K562 (cell line): ENCODE results near the gene DPY19L3. TPM values are rescaled to one million over a fixed set of nuclear protein-coding genes. Genes with fewer than 3 reads are reported as not detected.
"Not testable (repeated sequence)": the region's sequence is repeated elsewhere in the genome, so short reads cannot be mapped to it uniquely, and the experiment has no call there.

Experiments
- ATAC-seq: fragments of 200-7000 bp; cut with Tn5 transposase; 3 replicates; pipeline ENCODE4 v1.9.1; 2020; ENCODE audit warnings: moderate library complexity
- BruUV-seq: library from RNA; stranded (reverse); fragments of 400-500 nt; replicated peaks from 2 replicates; lab custom pipeline; 2021; lab: Mats Ljungman, UMichigan
- CTCF ChIA-PET: fragments of 300-600 bp; formaldehyde crosslinking; extraction: SDS; loops from one replicate; lab custom pipeline; 2021; ENCODE audit warnings: low intra/inter-chr PET ratio; lab: Yijun Ruan, JAX
- POLR2A ChIA-PET: fragments of 300-600, 350-650 bp; sonication (Branson Sonifier 250); formaldehyde crosslinking; extraction: SDS; loops from one replicate; lab custom pipeline; 2021; ENCODE audit warnings: antibody characterized with exemption, inconsistent platforms; lab: Yijun Ruan, JAX
- DNase-seq, 4 experiments: peaks; one replicate each; pipeline versions ENCODE4 v3.0.0 to v3.0.0-alpha.2; 2011 to 2018; ENCODE audit warnings: low spot score in 3 of 4, mixed read lengths in 3 of 4; ENCODE audit errors: extremely low read depth in 1 of 4
- FAIRE-seq: peaks from 2 replicates; lab custom pipeline; 2011; peaks lifted over from hg19 to GRCh38; lab: Jason Lieb, UNC
- H2AFZ ChIP-seq: 2 replicates; pipeline ENCODE4 v1.6.0; 2011; ENCODE audit warnings: low read depth, low read length, control low read depth, inconsistent platforms
- H3K27ac ChIP-seq: fragments of 200-600 bp; 3 replicates; pipeline ENCODE4 v1.8.0; 2011; ENCODE audit warnings: low read depth, mild to moderate bottlenecking, control low read depth, inconsistent platforms, low read length, moderate library complexity, mixed read lengths; ENCODE audit errors: extremely low read depth
- H3K27me3 ChIP-seq, 2 experiments: fragments of 300-600 bp in 1 of 2; 2 replicates in 1 of 2; 3 replicates in 1 of 2; pipeline versions ENCODE4 v1.6.0 to v1.8.0; 2011; ENCODE audit warnings: inconsistent platforms in 2 of 2, low read length in 2 of 2, mild to moderate bottlenecking in 1 of 2, mixed read lengths in 1 of 2, moderate library complexity in 1 of 2; ENCODE audit not compliant: control insufficient read depth in 2 of 2, insufficient read depth in 2 of 2
- H3K36me3 ChIP-seq: fragments of 300-600 bp; 3 replicates; pipeline ENCODE4 v1.8.0; 2011; ENCODE audit warnings: mild to moderate bottlenecking, low read length, inconsistent platforms; ENCODE audit not compliant: control insufficient read depth, insufficient read depth
- H3K4me1 ChIP-seq, 2 experiments: fragments of 200-600 bp in 1 of 2; replicated peaks in 1 of 2; 2 replicates in 1 of 2; 3 replicates in 1 of 2; pipeline versions ENCODE4 v1.5.1 to v1.8.0; 2011; ENCODE audit warnings: inconsistent platforms in 2 of 2, low read length in 2 of 2, mild to moderate bottlenecking in 1 of 2, mixed read lengths in 1 of 2, moderate library complexity in 1 of 2; ENCODE audit not compliant: control insufficient read depth in 2 of 2, insufficient read depth in 2 of 2
- H3K4me2 ChIP-seq: 2 replicates; pipeline ENCODE4 v1.6.1; 2011; ENCODE audit warnings: low read length, control low read depth, inconsistent platforms, mixed read lengths; ENCODE audit not compliant: insufficient read depth
- H3K4me3 ChIP-seq: fragments of 200-600 bp; sonication (generic), shearing (Covaris generic); 2 replicates; pipeline ENCODE4 v1.5.1; 2016; ENCODE audit warnings: control low read depth, inconsistent platforms
- H3K79me2 ChIP-seq: fragments of 200-600 bp; 3 replicates; pipeline ENCODE4 v1.8.0; 2011; ENCODE audit warnings: low read length, inconsistent platforms; ENCODE audit not compliant: control insufficient read depth, insufficient read depth
- H3K9ac ChIP-seq, 2 experiments: 2 replicates each; pipeline versions ENCODE4 v1.6.0 to v1.6.1; 2011; ENCODE audit warnings: low read depth in 2 of 2, low read length in 2 of 2, control low read depth in 1 of 2, inconsistent platforms in 1 of 2, mild to moderate bottlenecking in 1 of 2, mixed read lengths in 1 of 2; ENCODE audit not compliant: insufficient read depth in 1 of 2
- H3K9me1 ChIP-seq: one replicate; pipeline ENCODE4 v1.6.0; 2011; ENCODE audit warnings: inconsistent platforms, mild to moderate bottlenecking, low read length, moderate library complexity; ENCODE audit not compliant: control insufficient read depth, insufficient read depth
- H3K9me3 ChIP-seq: replicated peaks from 2 replicates; pipeline ENCODE4 v1.5.1; 2011; ENCODE audit warnings: low read depth, low read length, inconsistent platforms; ENCODE audit not compliant: control insufficient read depth, insufficient read depth
- H4K20me1 ChIP-seq: replicated peaks from 2 replicates; pipeline ENCODE4 v1.6.1; 2011; ENCODE audit warnings: low read length, inconsistent platforms, mixed read lengths; ENCODE audit not compliant: control insufficient read depth, insufficient read depth
- DACH1 ChIP-seq: fragments of 450-650 bp; IDR thresholded peaks from 2 replicates; pipeline ENCODE4 v1.6.1; 2018; ENCODE audit not compliant: partially characterized antibody
- GATA2 ChIP-seq: sonication (generic); formaldehyde crosslinking; IDR thresholded peaks from 2 replicates; pipeline ENCODE4 v1.4.0; 2020; ENCODE audit warnings: mild to moderate bottlenecking, missing genetic modification reagents
- GATAD2B ChIP-seq: fragments of 450-650 bp; IDR thresholded peaks from 2 replicates; pipeline ENCODE4 v1.6.1; 2017; ENCODE audit warnings: mild to moderate bottlenecking, borderline replicate concordance
- MTA1 ChIP-seq: fragments of 450-650 bp; IDR thresholded peaks from 2 replicates; pipeline ENCODE4 v1.6.1; 2017; ENCODE audit warnings: borderline replicate concordance
- WGBS: fragments of 100-300 bp; shearing (Covaris generic); methylation state at CpG from one replicate; pipeline ENCODE4 v1.1.6; 2016; ENCODE audit warnings: low coverage, mixed read lengths; ENCODE audit not compliant: insufficient coverage; ENCODE audit errors: missing lambda C conversion rate; 5-methylcytosine and 5-hydroxymethylcytosine counted together
- in situ Hi-C: fragments of 300-500 bp; cut with MboI; formaldehyde crosslinking; loops from 4 replicates; pipeline ENCODE4 v1.15.0; 2018; ENCODE audit warnings: inconsistent platforms, mixed read lengths
- intact Hi-C: fragments of 100-400 bp; cut with micrococcal nuclease; formaldehyde crosslinking; loops from 2 replicates; pipeline ENCODE4 v1.14.2; 2022
- polyA plus RNA-seq, 8 experiments: library from polyadenylated mRNA; depleted of rRNA in 4 of 8; stranded (reverse) in 5 of 8; unstranded in 3 of 8; fragments of >200 nt; fragmentation: Nextera tagmentation in 2 of 8; fragmentation: Illumina TruSeq in 1 of 8; extraction: Ambion mirVana in 2 of 8; extraction: Trizol in 1 of 8; gene quantifications; 2 replicates each; pipeline versions ENCODE4 v1.2.1 to v1.2.3, GENCODE V29; 2011 to 2014; ENCODE audit warnings: inconsistent platforms in 1 of 8, missing spikeins in 1 of 8
- total RNA-seq, 7 experiments: library from RNA; depleted of rRNA in 6 of 7; stranded (reverse); fragments of >200 nt in 6 of 7; fragmentation: Illumina TruSeq in 2 of 7; extraction: Trizol in 2 of 7; gene quantifications; 2 replicates each; pipeline versions ENCODE4 v1.2.1 to v1.2.3, GENCODE V29; 2011 to 2021; ENCODE audit warnings: low replicate concordance in 1 of 7
- TF ChIP-seq, protein P1 (sequence below): fragments of 250-450 bp; sonication (Bioruptor Pico); IDR thresholded peaks from 2 replicates; pipeline ENCODE4 v1.8.0; 2021; ENCODE audit warnings: moderate library complexity, mild to moderate bottlenecking, inconsistent platforms
- TF ChIP-seq, protein P2 (sequence below): fragments of 450-650 bp; IDR thresholded peaks from 2 replicates; pipeline ENCODE4 v1.6.1; 2016; ENCODE audit warnings: antibody characterized with exemption

DPY19L3 gene
- total and polyA plus RNA-seq, 9 of the 15 experiments (the other 6 are each of a cell fraction or from before 2014, with no cell fraction given) = 4.7 to 39.2 (median 22.0) TPM

DNA sequence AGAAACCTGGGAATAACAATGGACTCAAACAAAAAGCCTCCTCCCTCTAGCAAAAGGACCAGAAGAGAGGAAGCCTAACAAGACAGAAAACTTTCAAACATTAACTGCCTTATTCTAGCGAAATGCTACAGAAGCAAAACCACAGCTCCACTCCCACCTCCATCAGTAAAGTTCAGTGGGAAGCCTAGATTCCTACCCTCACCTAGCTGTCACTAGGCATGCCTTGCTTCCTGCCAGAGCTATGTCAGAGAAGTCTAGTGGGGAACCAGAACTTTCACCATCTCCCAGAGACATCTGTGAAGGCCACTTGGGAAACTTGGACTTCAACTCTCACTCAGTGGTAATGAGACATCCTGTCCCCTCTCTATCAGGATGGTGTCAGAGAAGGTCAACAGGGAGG, 37.1 kb downstream of the DPY19L3 start (continued):
- TF ChIP-seq, protein P1, sequence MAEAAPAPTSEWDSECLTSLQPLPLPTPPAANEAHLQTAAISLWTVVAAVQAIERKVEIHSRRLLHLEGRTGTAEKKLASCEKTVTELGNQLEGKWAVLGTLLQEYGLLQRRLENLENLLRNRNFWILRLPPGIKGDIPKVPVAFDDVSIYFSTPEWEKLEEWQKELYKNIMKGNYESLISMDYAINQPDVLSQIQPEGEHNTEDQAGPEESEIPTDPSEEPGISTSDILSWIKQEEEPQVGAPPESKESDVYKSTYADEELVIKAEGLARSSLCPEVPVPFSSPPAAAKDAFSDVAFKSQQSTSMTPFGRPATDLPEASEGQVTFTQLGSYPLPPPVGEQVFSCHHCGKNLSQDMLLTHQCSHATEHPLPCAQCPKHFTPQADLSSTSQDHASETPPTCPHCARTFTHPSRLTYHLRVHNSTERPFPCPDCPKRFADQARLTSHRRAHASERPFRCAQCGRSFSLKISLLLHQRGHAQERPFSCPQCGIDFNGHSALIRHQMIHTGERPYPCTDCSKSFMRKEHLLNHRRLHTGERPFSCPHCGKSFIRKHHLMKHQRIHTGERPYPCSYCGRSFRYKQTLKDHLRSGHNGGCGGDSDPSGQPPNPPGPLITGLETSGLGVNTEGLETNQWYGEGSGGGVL (CRISPR knock-in tag) = no peak
- TF ChIP-seq, all 486 proteins: peak for 0

GRCh38 chr19:32447534-32447933, 42.0 kb downstream of the DPY19L3 start:
- TF ChIP-seq, protein P2, sequence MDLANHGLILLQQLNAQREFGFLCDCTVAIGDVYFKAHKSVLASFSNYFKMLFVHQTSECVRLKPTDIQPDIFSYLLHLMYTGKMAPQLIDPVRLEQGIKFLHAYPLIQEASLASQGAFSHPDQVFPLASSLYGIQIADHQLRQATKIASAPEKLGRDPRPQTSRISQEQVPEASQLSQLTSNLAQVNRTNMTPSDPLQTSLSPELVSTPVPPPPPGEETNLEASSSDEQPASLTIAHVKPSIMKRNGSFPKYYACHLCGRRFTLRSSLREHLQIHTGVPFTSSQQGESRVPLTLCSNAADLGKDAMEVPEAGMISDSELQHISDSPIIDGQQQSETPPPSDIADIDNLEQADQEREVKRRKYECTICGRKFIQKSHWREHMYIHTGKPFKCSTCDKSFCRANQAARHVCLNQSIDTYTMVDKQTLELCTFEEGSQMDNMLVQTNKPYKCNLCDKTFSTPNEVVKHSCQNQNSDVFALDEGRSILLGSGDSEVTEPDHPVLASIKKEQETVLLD = peak; percentile 83; the same call in 1 of the 2 replicates
- peak; percentile 81 for TF ChIP-seq GATA2
- peak; percentile 98 for TF ChIP-seq DACH1
- peak; percentile 90 for TF ChIP-seq GATAD2B
- TF ChIP-seq MTA1 = peak; percentile 67; the same call in 1 of the 2 replicates
- TF ChIP-seq, all 486 proteins: peak for 5; not testable (repeated sequence) for 481
- H4K20me1 ChIP-seq, CTCF ChIA-PET, H2AFZ ChIP-seq, intact Hi-C loops, H3K4me3 ChIP-seq, in situ Hi-C loops, FAIRE-seq, DNase-seq, H3K79me2 ChIP-seq, H3K4me1 ChIP-seq, ATAC-seq, H3K9ac ChIP-seq, H3K9me3 ChIP-seq, H3K9me1 ChIP-seq, H3K27ac ChIP-seq, BruUV-seq, H3K27me3 ChIP-seq, H3K4me2 ChIP-seq: not testable (repeated sequence)
- 99% methylated on average over 5 of the region's 5 CpGs for WGBS
- H3K36me3 ChIP-seq = peaks cover 21% of the 10 kb centered on the region; the same call in 2 of the 3 replicates
- POLR2A ChIA-PET = interaction anchor here (0.5 to 1.0 kb wide), 2 partner anchors 42 to 1452 kb away, joined by 3 to 4 read pairs; partner anchors contain the start of gene DPY19L3
